Activated CD8-positive, alpha-beta memory T cell treated with anti-CD3 and anti-CD28 coated beads for 24 hours (primary cell): ENCODE results near the gene PARVB.
"Not testable (repeated sequence)": the region's sequence is repeated elsewhere in the genome, so short reads cannot be mapped to it uniquely, and the experiment has no call there.

Experiments used
- DNase-seq: peaks from one replicate; pipeline ENCODE4 v3.0.0-alpha.2; 2020

Gene PARVB

DNA sequence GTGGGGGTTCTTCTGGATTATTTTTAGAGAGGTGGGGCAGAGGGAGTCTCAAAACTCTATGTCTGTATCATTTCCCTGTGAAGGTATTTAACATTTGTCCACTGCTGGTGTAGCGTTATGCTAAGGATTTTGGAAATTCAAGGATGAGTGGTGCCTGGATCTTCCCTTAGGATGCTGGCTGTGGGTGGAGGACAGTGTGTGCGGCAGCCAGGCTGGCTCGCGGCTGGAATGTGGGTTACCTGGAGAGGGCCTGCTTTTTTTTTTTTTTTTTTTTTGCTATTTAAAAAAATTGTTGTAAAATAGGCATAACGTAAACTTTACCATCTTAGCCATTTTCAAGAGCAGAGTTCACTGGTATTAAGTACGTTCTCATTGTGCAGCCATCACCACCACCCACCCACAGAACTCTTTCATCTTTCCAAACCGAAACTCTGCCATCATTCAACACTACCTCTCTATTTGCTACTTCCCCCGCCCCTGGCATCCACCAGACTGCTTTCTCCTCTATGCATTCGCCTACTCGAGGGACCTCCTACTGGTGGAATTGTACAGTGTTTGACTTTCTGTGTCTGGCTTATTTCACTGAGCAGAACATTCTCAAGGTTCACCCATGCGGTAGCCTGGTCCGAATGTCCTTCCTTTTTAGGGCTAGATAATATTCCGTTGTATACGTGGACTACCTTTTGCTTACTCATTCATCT lies 67.1 kb downstream of the PARVB start:
- DNase-seq: no peak

DNA sequence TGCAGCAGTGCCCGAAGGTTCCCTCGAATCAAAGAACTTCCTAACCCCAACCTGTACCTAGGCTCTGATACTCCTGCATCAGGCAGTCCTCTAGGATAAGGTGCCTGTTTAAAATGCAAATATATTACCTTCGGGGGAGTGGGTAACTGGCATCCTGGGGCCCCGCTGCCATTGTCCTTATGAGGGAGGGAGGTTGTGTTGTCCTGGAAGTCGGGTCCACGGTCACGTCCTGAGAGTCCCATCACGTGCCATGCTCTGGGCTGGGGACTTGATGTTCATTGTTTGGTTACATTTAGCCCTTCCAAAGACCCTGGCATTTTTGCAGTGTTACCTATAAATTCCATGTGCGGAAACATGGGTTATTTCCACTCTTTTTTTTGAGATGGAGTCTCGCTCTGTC lies 67.6 kb downstream of the PARVB start:
- DNase-seq: no peak

DNA sequence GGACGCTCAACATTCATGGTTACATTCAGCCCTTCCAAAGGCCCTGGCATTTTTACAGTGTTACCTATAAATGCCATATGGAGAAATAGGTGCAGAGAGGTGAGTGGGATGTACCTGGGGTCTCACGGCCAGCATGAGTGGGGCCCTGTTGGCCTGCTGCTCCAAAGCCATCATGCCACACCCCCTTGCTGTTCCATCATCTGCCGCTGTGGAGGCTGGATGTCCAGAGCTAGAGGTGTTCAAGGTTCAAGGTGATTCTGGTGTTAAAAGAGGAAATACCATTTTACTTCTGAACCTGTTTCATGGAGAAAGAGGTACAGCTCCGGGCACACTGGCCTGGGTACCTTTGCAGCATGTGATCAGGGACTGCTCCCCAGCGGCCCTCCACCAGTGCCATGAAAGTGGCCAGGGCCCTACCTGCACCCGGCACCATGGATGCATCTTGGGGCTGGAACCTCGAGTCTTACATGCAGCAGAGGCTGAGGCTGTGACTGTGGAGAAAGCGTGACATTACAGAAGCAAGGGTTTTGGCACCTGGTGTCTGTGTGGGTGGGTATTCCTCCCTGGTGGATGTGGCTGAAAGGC lies 68.6 kb downstream of the PARVB start:
- DNase-seq: no peak

GRCh38 chr22:44093791-44094190 lies 69.7 kb downstream of the PARVB start:
- DNase-seq: no peak

DNA sequence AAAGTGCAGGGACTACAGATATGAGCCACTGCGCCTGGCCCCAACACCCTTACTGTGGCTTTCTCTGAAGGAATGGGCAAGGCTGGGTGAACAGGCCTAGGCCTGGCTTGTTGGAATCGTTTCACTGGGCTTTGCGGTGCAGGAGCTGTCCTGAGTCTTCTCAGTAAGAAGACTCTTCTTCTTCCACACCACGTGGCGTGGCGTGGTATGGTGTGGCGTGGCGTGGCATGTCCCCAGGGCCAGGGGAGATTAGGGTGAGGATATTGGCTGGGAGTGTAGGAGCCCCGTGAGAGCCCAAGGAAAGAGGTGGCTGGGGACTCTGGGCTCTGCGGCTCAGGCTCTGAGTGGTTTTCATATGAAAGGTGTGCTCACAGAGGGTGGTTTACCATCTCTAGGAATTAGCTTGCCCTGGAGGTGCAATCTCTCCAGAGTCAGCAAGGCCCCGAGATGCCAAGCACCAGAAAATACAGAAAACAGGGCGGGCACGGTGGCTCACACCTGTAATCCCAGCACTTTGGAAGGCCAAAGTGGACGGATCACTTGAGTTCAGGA lies 70.7 kb downstream of the PARVB start:
- DNase-seq: no peak

- no peak for DNase-seq
Observed at GRCh38 chr22:44096736-44097135, 72.6 kb downstream of the PARVB start.

DNA sequence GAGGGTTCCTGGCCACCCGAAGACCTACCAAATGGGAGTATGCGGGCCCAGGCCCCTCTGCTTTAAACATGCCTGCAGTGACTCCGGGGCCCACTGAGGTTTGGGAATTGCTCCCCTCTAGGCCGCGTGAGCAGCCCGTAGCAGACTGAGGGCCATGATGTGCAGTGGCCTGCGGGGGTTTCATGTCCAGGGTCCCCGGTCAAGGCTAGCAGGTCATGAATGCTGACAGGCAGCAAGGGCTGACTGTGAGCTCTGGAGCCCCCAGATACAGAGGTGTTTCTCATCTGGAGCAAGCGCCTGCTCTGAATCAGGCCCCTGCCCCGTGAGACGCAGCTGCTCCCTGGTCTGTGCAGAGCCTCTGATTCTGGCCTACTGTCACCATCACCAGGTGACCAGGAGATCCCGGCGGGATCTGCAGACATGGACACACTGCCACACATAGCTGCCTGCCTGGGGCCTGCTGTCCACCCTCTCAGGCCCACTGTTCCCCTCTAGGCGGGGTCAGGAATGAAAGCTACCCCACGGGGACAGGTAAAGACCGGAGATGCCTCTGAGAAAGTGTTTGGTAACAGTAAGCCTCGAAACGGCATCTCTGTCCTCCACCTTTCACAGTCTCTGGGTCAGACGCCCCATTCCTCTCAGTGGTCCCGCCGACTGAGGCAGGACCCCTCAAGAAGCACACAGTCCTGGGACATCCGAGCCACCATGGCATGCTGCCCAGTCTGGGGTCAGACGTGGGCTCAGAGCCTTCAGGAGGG lies 73.3 kb downstream of the PARVB start:
- DNase-seq: no peak

DNA sequence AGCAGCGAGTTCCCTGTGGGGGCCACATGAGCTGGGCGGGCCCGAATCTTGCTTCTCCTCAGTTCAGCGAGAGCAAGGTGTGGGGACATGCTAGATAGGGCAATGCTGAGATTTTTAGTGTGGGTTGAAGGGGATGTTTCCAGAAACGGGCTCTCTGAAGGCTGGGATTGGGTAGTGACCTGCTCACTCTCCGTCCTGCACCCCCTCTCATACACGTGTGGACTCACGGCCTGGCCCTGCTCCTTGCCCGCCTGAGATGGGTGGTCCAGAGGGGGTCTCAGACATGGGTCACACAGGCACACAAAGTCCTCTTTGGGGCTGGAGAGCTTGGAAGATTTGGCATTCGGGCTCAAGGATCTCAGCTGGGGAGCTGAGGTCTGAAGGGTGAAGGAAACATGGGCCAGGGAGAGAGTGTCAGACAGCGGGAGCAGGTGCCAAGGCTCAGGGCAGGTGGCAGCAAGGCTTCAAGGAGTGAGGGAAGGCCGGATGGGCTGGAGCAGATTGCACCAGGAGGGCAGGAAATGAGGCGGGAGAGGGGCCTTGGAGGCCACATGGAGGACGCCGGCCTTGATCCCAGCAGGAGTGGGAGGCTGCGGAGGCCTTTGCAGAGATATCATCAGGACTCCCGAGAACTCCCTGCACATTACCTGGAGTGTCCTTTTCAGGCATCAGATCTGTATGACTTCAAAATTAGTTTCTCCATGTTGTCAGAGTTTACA lies 74.1 kb downstream of the PARVB start:
- DNase-seq: no peak

DNA sequence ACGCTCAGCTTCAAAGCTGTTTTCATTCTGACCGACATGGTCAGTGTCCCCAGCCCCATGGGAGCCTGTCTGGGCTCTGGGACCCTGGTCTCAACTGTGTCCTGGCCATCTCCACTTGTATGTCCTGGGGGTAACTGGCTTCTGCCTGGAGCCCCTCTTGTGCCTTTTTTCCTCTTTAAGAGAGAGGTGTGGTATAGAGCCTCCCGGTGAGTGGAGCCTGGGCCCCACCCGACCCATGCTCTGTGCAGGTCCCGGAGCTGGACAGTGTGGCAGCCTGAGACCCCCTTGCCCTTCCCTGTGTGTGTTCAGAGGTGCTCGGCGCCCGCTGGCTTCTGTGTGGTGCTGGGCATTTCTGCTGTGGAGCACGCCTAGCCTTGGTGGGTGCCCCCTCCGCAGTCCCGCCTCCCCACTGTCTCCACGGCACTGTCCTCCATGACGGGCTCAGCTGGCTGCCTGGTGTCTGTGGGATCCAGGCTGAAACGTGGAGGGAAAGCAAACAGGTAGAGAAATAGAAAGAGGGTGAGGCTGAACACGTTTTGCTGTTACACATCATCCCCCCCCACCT lies 74.9 kb downstream of the PARVB start:
- no peak for DNase-seq

DNA sequence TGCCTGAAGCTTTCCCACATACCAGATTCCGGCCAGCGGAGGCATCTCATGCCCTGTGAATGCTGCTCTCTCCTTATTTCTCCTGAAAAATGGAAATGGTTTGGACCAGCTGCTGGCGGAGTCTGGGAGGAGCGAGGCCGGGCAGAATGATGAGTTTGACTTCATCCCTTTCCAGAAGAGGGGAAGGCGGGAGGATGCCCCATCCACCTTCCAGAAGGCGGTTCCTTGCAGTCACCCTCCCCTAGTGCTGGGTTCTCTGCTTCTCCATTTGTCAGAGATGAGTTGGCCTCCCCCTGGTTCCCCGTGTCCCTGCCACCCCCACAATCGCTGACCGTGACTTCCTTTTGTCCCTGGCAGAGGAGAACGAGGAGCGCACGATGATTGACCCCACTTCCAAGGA lies 75.6 kb downstream of the PARVB start:
- no peak for DNase-seq

- no peak for DNase-seq
Observed at GRCh38 chr22:44100411-44100810, 76.3 kb downstream of the PARVB start.

- DNase-seq: no peak
Observed at GRCh38 chr22:44102121-44102520, 78.0 kb downstream of the PARVB start.

- DNase-seq: no peak
Observed at GRCh38 chr22:44102856-44103255, 78.8 kb downstream of the PARVB start.

- DNase-seq: no peak
Observed at GRCh38 chr22:44103735-44104480, 79.8 kb downstream of the PARVB start.

GRCh38 chr22:44107340-44107739 lies 83.2 kb downstream of the PARVB start:
- no peak for DNase-seq

GRCh38 chr22:44108076-44108475 lies 84.0 kb downstream of the PARVB start:
- no peak for DNase-seq

- DNase-seq: no peak
Observed at GRCh38 chr22:44108806-44109385, 84.8 kb downstream of the PARVB start.

DNA sequence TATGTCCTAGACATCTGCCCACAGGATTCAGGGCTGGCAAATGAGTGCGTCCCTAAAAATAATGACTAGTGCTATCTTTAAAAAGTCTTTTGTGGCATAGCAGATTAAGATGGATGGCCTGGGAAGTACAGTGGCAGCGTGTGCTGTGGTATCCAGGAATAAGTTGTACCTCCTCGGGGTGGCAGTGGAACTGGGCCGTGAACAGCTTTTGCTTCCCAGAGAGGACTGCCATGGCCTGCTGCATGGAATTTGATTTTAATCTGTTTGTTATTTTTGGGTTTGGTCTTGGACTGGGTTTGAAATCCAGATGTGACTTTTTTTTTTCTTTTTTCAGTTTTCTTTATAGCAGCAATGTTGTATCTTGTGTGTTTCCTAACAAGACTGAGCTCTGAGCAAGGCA lies 85.3 kb downstream of the PARVB start:
- no peak for DNase-seq

DNA sequence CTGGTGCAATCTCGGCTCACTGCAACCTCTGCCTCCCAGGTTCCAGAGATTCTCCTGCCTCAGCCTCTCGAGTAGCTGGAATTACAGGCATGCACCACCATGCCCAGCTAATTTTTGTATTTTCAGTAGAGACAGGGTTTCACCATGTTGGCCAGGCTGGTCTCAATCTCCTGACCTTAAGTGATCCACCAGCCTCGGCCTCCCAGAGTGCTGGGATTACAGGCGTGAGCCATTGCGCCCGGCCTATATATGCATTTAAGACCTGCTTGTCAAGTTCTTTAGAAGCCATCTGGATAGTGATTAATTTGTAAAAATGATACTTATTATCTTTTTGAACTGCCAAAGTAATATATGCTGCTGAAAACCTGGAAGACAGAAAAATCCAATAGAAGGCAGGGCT lies 86.6 kb downstream of the PARVB start:
- DNase-seq: not testable (repeated sequence)

DNA sequence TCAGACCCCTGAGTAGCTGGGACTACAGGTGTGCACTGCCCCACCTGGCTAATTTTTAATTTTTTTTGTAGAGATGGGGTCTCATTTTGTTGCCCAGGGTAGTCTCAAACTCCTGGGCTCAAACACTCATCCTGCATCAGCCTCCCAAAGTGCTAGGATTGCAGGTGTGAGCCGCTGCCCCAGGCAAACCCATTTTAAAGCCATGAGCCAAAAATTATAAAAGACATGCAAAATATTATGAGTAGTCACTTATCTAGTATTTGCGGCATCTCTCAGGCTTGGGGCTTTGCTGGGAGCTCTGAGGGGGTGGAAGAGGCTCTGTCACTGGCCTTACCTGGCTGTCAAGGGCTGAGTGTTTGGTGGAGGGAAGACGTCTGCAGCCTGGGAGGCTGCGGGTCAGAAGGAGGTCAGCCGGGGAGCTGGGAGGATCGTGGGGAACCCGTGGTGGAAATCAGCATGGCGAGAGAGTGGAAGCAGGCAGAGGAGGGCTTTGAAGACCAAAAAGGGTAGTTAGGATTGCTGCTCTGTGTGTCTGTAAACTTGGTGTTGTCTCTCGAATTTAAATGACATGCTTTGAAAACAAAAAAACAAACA lies 87.6 kb downstream of the PARVB start:
- no peak for DNase-seq

- no peak for DNase-seq
Observed at GRCh38 chr22:44112191-44112590, 88.1 kb downstream of the PARVB start.
